Activated CD8-positive, alpha-beta T cell treated with anti-CD3 and anti-CD28 coated beads for 36 hours (primary cell): Measurements from ENCODE around the gene CD34. TPM values are rescaled to one million over a fixed set of nuclear protein-coding genes. Genes with fewer than 3 reads are reported as not detected.

Source experiments
- ATAC-seq: fragments of 200-7000 bp; cut with Tn5 transposase; one replicate; pipeline ENCODE4 v1.10.0; 2021; ENCODE audit warnings: mild to moderate bottlenecking, moderate library complexity
- CTCF ChIA-PET: fragments of 350-600 bp; sonication (Branson Sonifier 250); formaldehyde crosslinking; loops from one replicate; lab custom pipeline; 2021; ENCODE audit warnings: antibody characterized with exemption; lab: Charles Lee
- POLR2A ChIA-PET: fragments of 350-600 bp; sonication (Branson Sonifier 250); formaldehyde crosslinking; loops from one replicate; lab custom pipeline; 2021; ENCODE audit warnings: antibody characterized with exemption; lab: Charles Lee
- DNase-seq: peaks from one replicate; pipeline ENCODE4 v3.0.0-alpha.2; 2020
- H3K27ac Mint-ChIP-seq: one replicate; pipeline ENCODE4 v1.8.0; 2021; ENCODE audit warnings: mild to moderate bottlenecking, mixed read lengths
- H3K27me3 Mint-ChIP-seq: one replicate; pipeline ENCODE4 v1.8.0; 2021; ENCODE audit warnings: mixed read lengths
- H3K36me3 Mint-ChIP-seq: one replicate; pipeline ENCODE4 v1.8.0; 2021; ENCODE audit warnings: low read depth, mixed read lengths
- H3K4me1 Mint-ChIP-seq: one replicate; pipeline ENCODE4 v1.8.0; 2021; ENCODE audit warnings: low read depth, mixed read lengths
- H3K4me3 Mint-ChIP-seq: one replicate; pipeline ENCODE4 v1.8.0; 2021; ENCODE audit warnings: mild to moderate bottlenecking, moderate library complexity, mixed read lengths
- H3K9me3 Mint-ChIP-seq: one replicate; pipeline ENCODE4 v1.8.0; 2021; ENCODE audit warnings: mixed read lengths
- intact Hi-C: fragments of 100-400 bp; cut with micrococcal nuclease; formaldehyde crosslinking; loops from one replicate; pipeline ENCODE4 v1.10.0; 2022
- total RNA-seq, 2 experiments: library from RNA; stranded (reverse); gene quantifications; one replicate each; pipeline ENCODE4 v1.2.3, GENCODE V29; 2021
- TF ChIP-seq, protein P1 (sequence below): fragments of 200-600 bp; IDR thresholded peaks from one replicate; pipeline ENCODE4 v1.8.0; 2022; ENCODE audit warnings: antibody characterized with exemption, mild to moderate bottlenecking

CD34 gene
- total RNA-seq, 2 experiments from 2014 or later, result 0.04 to 0.05 TPM

DNA sequence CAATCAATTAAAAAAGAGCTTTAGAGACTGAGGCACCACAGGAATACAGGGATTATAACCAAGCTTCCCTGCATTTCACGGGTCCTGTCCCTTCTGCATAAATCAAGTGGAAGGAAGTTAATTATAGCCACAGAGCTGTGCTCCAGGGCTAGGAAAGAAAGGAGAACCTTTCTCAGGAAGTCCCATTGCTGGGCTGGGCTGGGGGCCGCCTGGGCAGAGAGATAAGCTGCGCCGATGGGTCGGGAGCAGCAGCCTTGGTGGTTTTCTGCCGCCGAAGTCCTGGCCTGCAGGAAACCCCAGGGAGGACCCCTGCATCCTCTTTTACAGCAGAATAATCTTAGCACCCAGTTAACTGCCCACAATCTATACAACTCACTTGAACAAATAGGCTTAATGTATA, 12.6 kb upstream of the CD34 start:
- ChIA-PET CTCF (interaction anchor here (1.0 to 1.8 kb wide), 3 partner anchors 14 to 41 kb away, joined by 3 to 5 read pairs (median 5); no protein-coding TSS in a partner anchor), POLR2A (no interaction called here)
- Mint-ChIP-seq H3K9me3 (no peaks in the 10 kb centered on the region), H3K36me3 (no peaks in the 10 kb centered on the region), H3K4me3 (no peak overlapping the region), H3K27me3 (peaks cover 15% of the 10 kb centered on the region), H3K27ac (no peak overlapping the region), H3K4me1 (no peaks in the 10 kb centered on the region)
- intact Hi-C loops, result no loop called here
- TF ChIP-seq, protein P1, sequence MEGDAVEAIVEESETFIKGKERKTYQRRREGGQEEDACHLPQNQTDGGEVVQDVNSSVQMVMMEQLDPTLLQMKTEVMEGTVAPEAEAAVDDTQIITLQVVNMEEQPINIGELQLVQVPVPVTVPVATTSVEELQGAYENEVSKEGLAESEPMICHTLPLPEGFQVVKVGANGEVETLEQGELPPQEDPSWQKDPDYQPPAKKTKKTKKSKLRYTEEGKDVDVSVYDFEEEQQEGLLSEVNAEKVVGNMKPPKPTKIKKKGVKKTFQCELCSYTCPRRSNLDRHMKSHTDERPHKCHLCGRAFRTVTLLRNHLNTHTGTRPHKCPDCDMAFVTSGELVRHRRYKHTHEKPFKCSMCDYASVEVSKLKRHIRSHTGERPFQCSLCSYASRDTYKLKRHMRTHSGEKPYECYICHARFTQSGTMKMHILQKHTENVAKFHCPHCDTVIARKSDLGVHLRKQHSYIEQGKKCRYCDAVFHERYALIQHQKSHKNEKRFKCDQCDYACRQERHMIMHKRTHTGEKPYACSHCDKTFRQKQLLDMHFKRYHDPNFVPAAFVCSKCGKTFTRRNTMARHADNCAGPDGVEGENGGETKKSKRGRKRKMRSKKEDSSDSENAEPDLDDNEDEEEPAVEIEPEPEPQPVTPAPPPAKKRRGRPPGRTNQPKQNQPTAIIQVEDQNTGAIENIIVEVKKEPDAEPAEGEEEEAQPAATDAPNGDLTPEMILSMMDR, result no peak
- no peak for ATAC-seq
- DNase-seq, result no peak

DNA sequence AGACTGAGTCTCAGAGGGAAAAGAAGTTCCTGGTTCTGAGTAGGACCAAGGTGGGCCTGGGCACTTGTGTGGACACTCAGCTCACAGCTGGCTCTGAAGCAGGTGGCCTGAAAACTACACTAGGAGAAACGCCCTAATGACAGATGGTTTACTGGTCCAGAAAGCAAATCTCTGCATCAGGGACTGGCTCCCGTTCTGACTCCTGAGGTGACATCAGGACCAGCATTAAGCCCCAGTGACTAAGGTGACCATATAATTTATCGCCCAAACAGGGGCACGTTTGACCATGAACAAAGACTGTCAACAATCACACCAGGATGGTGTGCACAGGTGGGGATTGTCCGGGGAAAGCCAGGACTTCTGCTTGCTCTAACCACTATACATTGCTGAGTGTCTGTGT, 12.2 kb upstream of the CD34 start:
- Mint-ChIP-seq H3K27me3 (peaks cover 15% of the 10 kb centered on the region), H3K9me3 (no peaks in the 10 kb centered on the region), H3K4me1 (no peaks in the 10 kb centered on the region), H3K4me3 (no peak overlapping the region), H3K27ac (no peak overlapping the region), H3K36me3 (no peaks in the 10 kb centered on the region)
- ChIA-PET CTCF (interaction anchor here (1.0 to 1.8 kb wide), 3 partner anchors 14 to 41 kb away, joined by 3 to 5 read pairs (median 5); no protein-coding TSS in a partner anchor), POLR2A (no interaction called here)
- TF ChIP-seq, protein P1, result no peak
- ATAC-seq, result no peak
- intact Hi-C loops, result no loop called here
- no peak for DNase-seq

DNA sequence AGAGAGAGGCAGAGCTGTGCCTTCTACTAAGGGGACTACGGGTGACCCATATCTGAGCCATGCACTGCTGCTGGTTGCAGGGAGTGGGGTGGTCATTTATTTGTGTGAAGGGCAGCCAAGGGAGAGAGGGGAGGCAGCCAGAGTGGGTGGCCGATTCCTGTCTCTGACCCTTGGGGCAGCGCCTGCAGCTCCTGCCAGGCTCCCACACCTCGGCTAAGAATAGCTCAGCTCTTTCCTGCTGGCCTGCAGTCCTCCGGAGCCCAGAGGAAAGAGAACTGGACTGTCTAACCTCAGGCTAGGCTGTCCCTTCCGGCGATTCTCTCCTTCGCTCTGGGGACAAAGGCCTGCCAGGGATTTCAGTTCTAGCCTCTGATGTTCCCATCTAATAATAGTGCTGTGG, 11.6 kb upstream of the CD34 start:
- intact Hi-C loops, result no loop called here
- no peaks in the 10 kb centered on the region for H3K9me3 Mint-ChIP-seq
- ChIA-PET POLR2A (no interaction called here), CTCF (interaction anchor here (1.8 kb wide), 1 partner anchor 38 kb away, joined by 5 read pairs; no protein-coding TSS in a partner anchor)
- H3K36me3 Mint-ChIP-seq, result no peaks in the 10 kb centered on the region
- H3K27ac Mint-ChIP-seq, result no peak overlapping the region
- TF ChIP-seq, protein P1, result no peak
- H3K4me1 Mint-ChIP-seq, result no peaks in the 10 kb centered on the region
- no peak for ATAC-seq
- H3K4me3 Mint-ChIP-seq, result no peak overlapping the region
- H3K27me3 Mint-ChIP-seq, result peaks cover 15% of the 10 kb centered on the region
- no peak for DNase-seq

DNA sequence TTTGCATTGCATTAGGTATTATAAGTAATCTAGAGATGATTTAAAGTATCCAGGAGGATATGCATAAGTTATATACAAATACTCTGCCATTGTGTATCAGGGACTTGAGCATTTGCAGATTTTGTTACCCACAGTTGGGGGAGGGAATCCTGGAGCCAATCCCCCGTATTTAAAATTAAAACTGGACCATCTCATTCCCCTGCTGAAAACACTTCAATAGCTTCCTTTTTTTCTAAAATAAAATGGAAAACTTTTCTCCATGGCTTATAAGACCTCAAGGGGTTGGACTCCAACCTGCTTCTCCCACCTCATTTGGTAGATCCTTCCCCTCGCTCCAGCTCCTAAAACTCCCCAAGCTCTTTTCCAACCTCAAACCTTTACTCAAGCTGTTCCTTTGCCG, 10.4 kb upstream of the CD34 start:
- ChIA-PET POLR2A (no interaction called here), CTCF (interaction anchor here (0.8 kb wide), 1 partner anchor 34 kb away, joined by 3 read pairs; no protein-coding TSS in a partner anchor)
- ATAC-seq, result no peak
- no peak for DNase-seq
- H3K27ac Mint-ChIP-seq, result no peak overlapping the region
- no peaks in the 10 kb centered on the region for H3K9me3 Mint-ChIP-seq
- no peak overlapping the region for H3K4me3 Mint-ChIP-seq
- peaks cover 18% of the 10 kb centered on the region for H3K27me3 Mint-ChIP-seq
- H3K4me1 Mint-ChIP-seq, result no peaks in the 10 kb centered on the region
- TF ChIP-seq, protein P1, result no peak
- intact Hi-C loops, result no loop called here
- H3K36me3 Mint-ChIP-seq, result no peaks in the 10 kb centered on the region

DNA sequence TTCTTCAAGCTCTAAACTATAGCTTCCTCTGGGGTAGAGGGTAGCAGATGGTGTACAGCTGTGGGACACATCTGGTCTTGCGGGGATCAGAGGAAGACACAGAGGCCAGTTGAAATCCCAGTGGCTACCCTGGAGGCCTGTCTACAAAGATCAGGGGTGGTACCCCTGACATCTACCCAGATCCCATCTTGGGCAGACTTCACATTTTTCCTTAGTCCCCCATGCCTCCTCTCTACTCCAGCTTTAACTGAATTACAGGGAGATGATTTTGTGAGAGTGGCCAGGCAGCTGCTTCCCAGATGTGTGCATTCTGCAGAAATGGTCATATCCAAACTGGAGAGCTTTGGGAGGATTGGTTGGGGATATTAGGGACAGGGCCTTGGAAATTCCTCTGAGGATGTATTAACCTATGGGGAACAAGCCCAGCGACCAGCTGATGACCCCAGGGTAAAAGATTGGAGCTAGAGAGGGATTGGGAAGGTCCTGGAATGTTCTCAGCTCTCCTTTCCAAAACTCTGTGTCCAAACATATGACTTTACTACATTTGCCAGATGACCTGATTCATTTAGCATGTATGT, 9.6 kb upstream of the CD34 start:
- H3K27me3 Mint-ChIP-seq, result peaks cover 18% of the 10 kb centered on the region

More for the DNA sequence above, 9.6 kb upstream of the CD34 start:
- no peaks in the 10 kb centered on the region for H3K9me3 Mint-ChIP-seq
- ChIA-PET CTCF (interaction anchor here (1.0 to 1.7 kb wide), 3 partner anchors 34 to 43 kb away, joined by 3 to 4 read pairs (median 4); no protein-coding TSS in a partner anchor), POLR2A (no interaction called here)
- ATAC-seq (no peak), DNase-seq (no peak)
- no peaks in the 10 kb centered on the region for H3K36me3 Mint-ChIP-seq
- no peaks in the 10 kb centered on the region for H3K4me1 Mint-ChIP-seq
- no peak overlapping the region for H3K4me3 Mint-ChIP-seq
- no peak overlapping the region for H3K27ac Mint-ChIP-seq
- TF ChIP-seq, protein P1, result no peak
- intact Hi-C loops, result no loop called here
